Measurements from ENCODE around the gene DENND5A. TPM values are rescaled to one million over a fixed set of nuclear protein-coding genes. Genes with fewer than 3 reads are reported as not detected.

DENND5A gene
- total RNA-seq, 3 donors from 2014 or later: 63.5 to 124 (median 118) TPM

DNA sequence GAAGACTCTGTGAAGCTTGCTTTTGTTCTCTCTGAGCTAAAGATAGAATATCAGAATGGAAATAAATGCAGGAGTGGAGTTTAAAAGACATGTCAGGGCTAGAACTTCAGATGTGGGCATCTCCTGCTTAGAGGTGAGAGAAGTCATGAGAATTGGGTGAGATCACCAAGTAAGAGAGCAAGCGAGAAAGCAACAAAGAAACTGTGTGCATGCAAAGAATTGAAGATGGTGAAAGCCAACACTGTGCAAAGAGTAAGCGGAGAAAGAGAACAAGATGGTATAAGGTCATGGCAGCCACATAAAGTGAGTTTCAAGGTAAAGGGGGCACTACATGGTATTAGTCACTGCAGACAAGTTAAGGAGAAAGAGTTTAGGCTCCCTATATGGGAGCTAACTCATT, 116.4 kb downstream of the DENND5A start:
- H3K27ac ChIP-seq: no peak overlapping the region
- H3K9me3 ChIP-seq: no peaks in the 10 kb centered on the region
- H3K36me3 ChIP-seq: peaks cover 4% of the 10 kb centered on the region
- no peak overlapping the region for H3K4me3 ChIP-seq
- H3K27me3 ChIP-seq: no peaks in the 10 kb centered on the region
- no peaks in the 10 kb centered on the region for H3K4me1 ChIP-seq
- TF ChIP-seq POLR2AphosphoS5 (IDR thresholded peaks at IDR 0.05) (no peak), CTCF (IDR thresholded peaks at IDR 0.05) (no peak), POLR2A (IDR thresholded peaks at IDR 0.05) (no peak)
- no peak for DNase-seq (ENCODE audit: low spot score in 2 of 2)
- intact Hi-C loops (cut with DNase I; ENCODE audit: low total_unique reads): no loop called here

- Histone ChIP-seq H3K36me3 (peaks cover 4% of the 10 kb centered on the region), H3K9me3 (no peaks in the 10 kb centered on the region)
- intact Hi-C loops (cut with DNase I; ENCODE audit: low total_unique reads): no loop called here
Observed at GRCh38 chr11:9148035-9148434, 117.1 kb downstream of the DENND5A start.

DNA sequence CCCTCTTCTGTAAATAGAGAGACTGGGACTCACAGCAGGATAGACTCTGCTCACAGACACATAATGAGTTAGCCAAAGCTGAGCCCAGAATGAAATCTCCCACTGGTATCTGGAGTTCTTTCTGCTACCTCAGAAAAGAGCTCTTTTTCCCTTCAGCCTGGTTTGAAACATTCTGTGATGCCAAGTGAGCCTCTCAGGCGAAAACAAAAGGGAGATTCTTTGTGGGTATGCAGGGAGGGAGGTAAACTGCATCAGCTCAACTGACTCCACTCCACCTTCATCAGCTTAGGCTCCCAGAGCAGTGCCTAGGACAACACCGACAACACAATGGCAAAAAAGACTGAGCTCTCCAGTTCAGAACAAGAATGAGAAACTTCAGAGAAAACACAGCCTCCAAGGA, 118.7 kb downstream of the DENND5A start:
- no peaks in the 10 kb centered on the region for H3K27me3 ChIP-seq
- no peaks in the 10 kb centered on the region for H3K4me1 ChIP-seq
- H3K4me3 ChIP-seq: no peak overlapping the region
- H3K27ac ChIP-seq: no peak overlapping the region
- no peak for DNase-seq (ENCODE audit: low spot score in 2 of 2)
- no peaks in the 10 kb centered on the region for H3K9me3 ChIP-seq
- peaks cover 4% of the 10 kb centered on the region for H3K36me3 ChIP-seq
- TF ChIP-seq POLR2A (IDR thresholded peaks at IDR 0.05) (no peak), CTCF (IDR thresholded peaks at IDR 0.05) (no peak), POLR2AphosphoS5 (IDR thresholded peaks at IDR 0.05) (no peak)
- intact Hi-C loops (cut with DNase I; ENCODE audit: low total_unique reads): no loop called here

More at GRCh38 chr11:9148035-9148434, 117.1 kb downstream of the DENND5A start:
- Histone ChIP-seq H3K4me1 (no peaks in the 10 kb centered on the region), H3K27me3 (no peaks in the 10 kb centered on the region), H3K4me3 (no peak overlapping the region), H3K27ac (no peak overlapping the region)
- no peak for TF ChIP-seq POLR2AphosphoS5 (IDR thresholded peaks at IDR 0.05)
- TF ChIP-seq POLR2A (IDR thresholded peaks at IDR 0.05): no peak
- TF ChIP-seq CTCF (IDR thresholded peaks at IDR 0.05): no peak
- no peak for DNase-seq (ENCODE audit: low spot score in 2 of 2)

- TF ChIP-seq POLR2A (IDR thresholded peaks at IDR 0.05) (no peak), CTCF (IDR thresholded peaks at IDR 0.05) (no peak), POLR2AphosphoS5 (IDR thresholded peaks at IDR 0.05) (no peak)
- Histone ChIP-seq H3K9me3 (no peaks in the 10 kb centered on the region), H3K27me3 (no peaks in the 10 kb centered on the region), H3K4me1 (no peaks in the 10 kb centered on the region), H3K36me3 (peaks cover 4% of the 10 kb centered on the region), H3K27ac (no peak overlapping the region), H3K4me3 (no peak overlapping the region)
- intact Hi-C loops (cut with DNase I; ENCODE audit: low total_unique reads): no loop called here
- no peak for DNase-seq (ENCODE audit: low spot score in 2 of 2)
Observed at GRCh38 chr11:9145283-9145682, 119.9 kb downstream of the DENND5A start.

DNA sequence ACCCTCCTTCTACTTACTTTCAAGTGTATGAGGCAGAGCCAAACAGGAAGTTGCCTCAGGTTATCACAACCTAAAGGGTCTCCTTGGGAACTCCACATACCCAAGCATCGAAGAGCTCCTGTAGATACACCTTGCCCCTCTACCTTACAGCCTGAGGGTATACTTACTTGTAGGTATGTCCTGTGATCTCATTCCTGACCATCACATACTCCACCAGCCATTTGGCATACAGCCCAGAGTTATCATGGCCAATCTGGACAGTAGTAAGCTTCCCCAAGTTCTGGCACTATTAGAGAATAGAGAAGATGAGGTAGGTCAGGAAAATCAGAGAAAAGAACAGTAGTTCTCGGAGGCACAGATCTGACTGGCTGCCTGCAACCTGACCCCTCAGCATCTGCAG, 120.3 kb downstream of the DENND5A start:
- TF ChIP-seq CTCF (IDR thresholded peaks at IDR 0.05) (no peak), POLR2A (IDR thresholded peaks at IDR 0.05) (no peak), POLR2AphosphoS5 (IDR thresholded peaks at IDR 0.05) (no peak)
- Histone ChIP-seq H3K27ac (no peak overlapping the region), H3K4me1 (peaks cover 0 to 3% of the 10 kb centered on the region in 2 donors), H3K9me3 (no peaks in the 10 kb centered on the region), H3K27me3 (no peaks in the 10 kb centered on the region), H3K4me3 (no peak overlapping the region), H3K36me3 (peaks cover 4% of the 10 kb centered on the region)
- DNase-seq (ENCODE audit: low spot score in 2 of 2): peak in 1 of 2 donors; percentile 32
- intact Hi-C loops (cut with DNase I; ENCODE audit: low total_unique reads): no loop called here
